HEK293 (cell line): ENCODE results near the gene PSMC3.

Source experiments
- CTCF ChIA-PET: fragments of 350-600 bp; formaldehyde crosslinking; extraction: SDS; loops from one replicate; lab custom pipeline; 2021; ENCODE audit warnings: antibody characterized with exemption; lab: Yijun Ruan, JAX
- POLR2A ChIA-PET: fragments of 300-600 bp; formaldehyde crosslinking; extraction: SDS; loops from one replicate; lab custom pipeline; 2020; ENCODE audit warnings: antibody characterized with exemption, inconsistent platforms; lab: Yijun Ruan, JAX
- H3K27ac ChIP-seq: fragments of 200-500 bp; sonication (Bioruptor generic); 2 replicates; pipeline ENCODE4 v1.5.1; 2014; ENCODE audit warnings: low read depth, low read length, control low read depth, inconsistent platforms; ENCODE audit errors: extremely low read depth
- H3K36me3 ChIP-seq, 2 experiments: fragments of 200-500 bp in 1 of 2; sonication (Bioruptor generic) in 1 of 2; 1 replicate in 1 of 2; 2 replicates in 1 of 2; pipeline ENCODE4 v1.5.1; 2014 to 2017; ENCODE audit warnings: inconsistent platforms in 2 of 2, low read length in 2 of 2; ENCODE audit not compliant: control insufficient read depth in 2 of 2, insufficient read depth in 1 of 2
- H3K4me1 ChIP-seq: fragments of 200-500 bp; sonication (Bioruptor generic); 2 replicates; pipeline ENCODE4 v1.5.1; 2014; ENCODE audit warnings: mild to moderate bottlenecking, low read length, inconsistent platforms; ENCODE audit not compliant: control insufficient read depth, insufficient read depth
- H3K4me3 ChIP-seq: 2 replicates; pipeline ENCODE4 v1.5.1; 2011; ENCODE audit warnings: low read depth, mild to moderate bottlenecking, control low read depth, low read length, moderate library complexity
- H3K9me3 ChIP-seq: fragments of 200-500 bp; sonication (Bioruptor generic); 2 replicates; pipeline ENCODE4 v1.5.1; 2014; ENCODE audit warnings: low read depth, low read length, inconsistent platforms; ENCODE audit not compliant: control insufficient read depth, insufficient read depth
- EGR2 ChIP-seq: fragments of 450-650 bp; formaldehyde crosslinking; IDR thresholded peaks from 2 replicates; pipeline ENCODE4 v1.5.1; 2016; ENCODE audit warnings: low read depth, missing biosample characterization, missing genetic modification characterization
- GLIS1 ChIP-seq: fragments of 450-650 bp; formaldehyde crosslinking; IDR thresholded peaks from 2 replicates; pipeline ENCODE4 v1.5.1; 2016; ENCODE audit warnings: missing biosample characterization, missing genetic modification characterization
- KLF7 ChIP-seq: fragments of 450-650 bp; formaldehyde crosslinking; IDR thresholded peaks from 2 replicates; pipeline ENCODE4 v1.5.1; 2016; ENCODE audit warnings: missing biosample characterization, missing genetic modification characterization, borderline replicate concordance
- YY1 ChIP-seq: fragments of 450-650 bp; formaldehyde crosslinking; IDR thresholded peaks from 2 replicates; pipeline ENCODE4 v1.5.1; 2018; ENCODE audit warnings: missing biosample characterization, missing genetic modification characterization
- ZBTB8A ChIP-seq: fragments of 450-650 bp; formaldehyde crosslinking; IDR thresholded peaks from 2 replicates; pipeline ENCODE4 v1.5.1; 2016; ENCODE audit warnings: missing biosample characterization, missing genetic modification characterization
- ZFHX2 ChIP-seq: fragments of 450-650 bp; formaldehyde crosslinking; conservative IDR thresholded peaks from 2 replicates; pipeline ENCODE4 v1.5.1; 2016; ENCODE audit warnings: missing biosample characterization, missing genetic modification characterization
- ZIC2 ChIP-seq: fragments of 450-650 bp; formaldehyde crosslinking; IDR thresholded peaks from 2 replicates; pipeline ENCODE4 v1.5.1; 2016; ENCODE audit warnings: missing biosample characterization, missing genetic modification characterization
- ZNF114 ChIP-seq: fragments of 450-650 bp; formaldehyde crosslinking; IDR thresholded peaks from 2 replicates; pipeline ENCODE4 v1.5.0; 2017; ENCODE audit warnings: missing biosample characterization, missing genetic modification characterization
- ZNF138 ChIP-seq: fragments of 450-650 bp; formaldehyde crosslinking; IDR thresholded peaks from 2 replicates; pipeline ENCODE4 v1.5.1; 2016; ENCODE audit warnings: missing biosample characterization, missing genetic modification characterization, borderline replicate concordance
- ZNF174 ChIP-seq: fragments of 450-650 bp; formaldehyde crosslinking; IDR thresholded peaks from 2 replicates; pipeline ENCODE4 v1.5.0; 2017; ENCODE audit warnings: missing biosample characterization, mild to moderate bottlenecking, missing genetic modification characterization
- ZNF292 ChIP-seq: fragments of 450-650 bp; formaldehyde crosslinking; IDR thresholded peaks from 2 replicates; pipeline ENCODE4 v1.5.1; 2016; ENCODE audit warnings: low read depth, missing biosample characterization, missing genetic modification characterization, borderline replicate concordance
- ZNF302 ChIP-seq: fragments of 450-650 bp; formaldehyde crosslinking; IDR thresholded peaks from 2 replicates; pipeline ENCODE4 v1.5.1; 2016; ENCODE audit warnings: missing biosample characterization, missing genetic modification characterization, low read depth
- ZNF341 ChIP-seq: fragments of 450-650 bp; formaldehyde crosslinking; IDR thresholded peaks from 2 replicates; pipeline ENCODE4; 2016; ENCODE audit warnings: low read depth, missing biosample characterization, missing genetic modification characterization
- ZNF366 ChIP-seq: fragments of 450-650 bp; formaldehyde crosslinking; conservative IDR thresholded peaks from 2 replicates; pipeline ENCODE4 v1.5.1; 2016; ENCODE audit warnings: missing biosample characterization, missing genetic modification characterization
- ZNF473 ChIP-seq: fragments of 450-650 bp; formaldehyde crosslinking; IDR thresholded peaks from 2 replicates; pipeline ENCODE4 v1.5.1; 2017; ENCODE audit warnings: missing biosample characterization, missing genetic modification characterization
- ZNF544 ChIP-seq: fragments of 450-650 bp; formaldehyde crosslinking; IDR thresholded peaks from 2 replicates; pipeline ENCODE4 v1.5.0; 2017; ENCODE audit warnings: missing biosample characterization, missing genetic modification characterization
- ZNF555 ChIP-seq: fragments of 450-650 bp; formaldehyde crosslinking; conservative IDR thresholded peaks from 2 replicates; pipeline ENCODE4 v1.5.1; 2017; ENCODE audit warnings: missing biosample characterization, mild to moderate bottlenecking, missing genetic modification characterization, inconsistent platforms
- ZNF600 ChIP-seq: fragments of 450-650 bp; formaldehyde crosslinking; IDR thresholded peaks from 2 replicates; pipeline ENCODE4 v1.5.1; 2016; ENCODE audit warnings: missing biosample characterization, missing genetic modification characterization
- ZNF621 ChIP-seq: fragments of 450-650 bp; formaldehyde crosslinking; IDR thresholded peaks from 2 replicates; pipeline ENCODE4 v1.5.1; 2017; ENCODE audit warnings: missing biosample characterization, missing genetic modification characterization
- ZSCAN16 ChIP-seq: fragments of 450-650 bp; formaldehyde crosslinking; IDR thresholded peaks from 2 replicates; pipeline ENCODE4 v1.5.1; 2016; ENCODE audit warnings: missing biosample characterization, missing genetic modification characterization
- TF ChIP-seq, protein P1 (sequence below): fragments of 450-650 bp; formaldehyde crosslinking; IDR thresholded peaks from 2 replicates; pipeline ENCODE4 v1.5.1; 2016; ENCODE audit warnings: missing biosample characterization, missing genetic modification characterization
- TF ChIP-seq, protein P2 (sequence below): IDR thresholded peaks from 2 replicates; pipeline ENCODE4 v1.6.1; 2011; ENCODE audit warnings: mild to moderate bottlenecking, low read depth, low read length, borderline replicate concordance
- TF ChIP-seq, protein P3 (sequence below): fragments of 450-650 bp; formaldehyde crosslinking; IDR thresholded peaks from 2 replicates; pipeline ENCODE4 v1.5.1; 2016; ENCODE audit warnings: missing biosample characterization, missing genetic modification characterization
- TF ChIP-seq, protein P4 (sequence below): fragments of 450-650 bp; formaldehyde crosslinking; IDR thresholded peaks from 2 replicates; pipeline ENCODE4 v1.5.1; 2016; ENCODE audit warnings: missing biosample characterization, missing genetic modification characterization
- TF ChIP-seq, protein P5 (sequence below): fragments of 450-650 bp; formaldehyde crosslinking; IDR thresholded peaks from 2 replicates; pipeline ENCODE4 v1.5.1; 2016; ENCODE audit warnings: missing biosample characterization, missing genetic modification characterization

PSMC3 gene

DNA sequence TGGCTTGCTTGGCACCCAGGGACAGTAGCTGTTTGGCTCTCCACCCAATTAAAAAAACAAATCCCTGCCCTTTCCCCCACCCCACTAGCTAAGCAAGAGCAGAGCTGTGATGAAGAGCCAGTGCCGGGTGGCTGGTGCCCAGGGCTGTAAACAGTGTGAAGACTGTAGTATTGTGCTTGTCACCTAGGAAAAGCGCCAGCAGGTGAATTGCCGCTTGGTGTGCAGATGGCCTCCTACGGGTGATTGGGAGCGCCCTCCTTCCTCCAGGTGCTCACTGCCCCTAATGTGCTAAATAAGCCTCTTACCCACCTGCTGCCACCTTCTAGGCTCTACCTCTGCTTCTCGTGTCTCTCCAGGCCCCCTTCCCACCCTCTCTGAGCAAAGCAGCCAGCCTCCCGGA lies 41.1 kb upstream of the PSMC3 start:
- POLR2A ChIA-PET: no interaction called here

DNA sequence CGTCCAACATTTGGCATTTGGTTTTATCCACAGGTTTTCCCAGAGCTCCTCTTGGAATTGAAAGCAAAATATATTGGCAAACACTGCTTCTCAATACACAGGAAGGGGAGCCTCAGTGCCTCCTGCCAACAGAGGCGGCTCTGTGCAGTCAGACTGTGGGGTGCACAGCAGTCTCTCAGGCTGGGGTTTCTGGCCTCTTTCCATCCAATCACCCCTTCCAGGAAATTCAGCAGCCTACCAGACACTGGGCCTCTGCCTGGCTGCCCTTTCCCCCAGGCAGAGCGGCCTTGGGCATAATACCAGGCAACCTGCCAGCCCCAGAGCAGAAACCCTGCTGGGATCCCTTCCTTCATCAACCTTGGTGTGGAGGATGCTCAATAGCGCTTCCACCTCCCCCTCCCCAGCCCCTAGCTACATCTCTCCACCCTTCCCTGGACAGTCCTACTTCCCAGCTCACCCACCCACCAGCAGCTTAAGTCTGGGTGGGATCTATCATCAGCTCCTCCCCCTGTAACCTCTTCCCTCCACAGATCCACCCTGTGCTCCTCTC lies 40.5 kb upstream of the PSMC3 start:
- H3K9me3 ChIP-seq: no peaks in the 10 kb centered on the region
- H3K36me3 ChIP-seq: peaks cover under 1 to 74% of the 10 kb centered on the region in 2 experiments; a peak in 2 of 3 replicates
- CTCF ChIA-PET: interaction anchor here (1.3 kb wide), 1 partner anchor 12 kb away, joined by 5 read pairs; no protein-coding TSS in a partner anchor
- peaks cover 11% of the 10 kb centered on the region for H3K4me1 ChIP-seq
- POLR2A ChIA-PET: no interaction called here
- H3K27ac ChIP-seq: no peak overlapping the region
- H3K4me3 ChIP-seq: no peak overlapping the region
- TF ChIP-seq ZNF366 (tag by site-specific recombination) (0 out of 2 replicates have a peak, but pooled peaks have one; percentile 28), ZNF302 (tag by site-specific recombination) (no peak), ZFHX2 (tag by site-specific recombination) (peak; percentile 61), ZNF114 (no peak), ZBTB8A (peak; percentile 53; the same call in 1 of the 2 replicates), YY1 (tag by site-specific recombination) (no peak), ZNF544 (no peak), ZIC2 (peak; percentile 70), ZNF174 (tag by site-specific recombination) (no peak), GLIS1 (tag by site-specific recombination) (no peak), EGR2 (peak; percentile 72), ZNF600 (peak; percentile 64), ZSCAN16 (tag by site-specific recombination) (no peak), ZNF341 (peak; percentile 32), ZNF292 (no peak), ZNF473 (tag by site-specific recombination) (no peak)
- TF ChIP-seq, protein P1, sequence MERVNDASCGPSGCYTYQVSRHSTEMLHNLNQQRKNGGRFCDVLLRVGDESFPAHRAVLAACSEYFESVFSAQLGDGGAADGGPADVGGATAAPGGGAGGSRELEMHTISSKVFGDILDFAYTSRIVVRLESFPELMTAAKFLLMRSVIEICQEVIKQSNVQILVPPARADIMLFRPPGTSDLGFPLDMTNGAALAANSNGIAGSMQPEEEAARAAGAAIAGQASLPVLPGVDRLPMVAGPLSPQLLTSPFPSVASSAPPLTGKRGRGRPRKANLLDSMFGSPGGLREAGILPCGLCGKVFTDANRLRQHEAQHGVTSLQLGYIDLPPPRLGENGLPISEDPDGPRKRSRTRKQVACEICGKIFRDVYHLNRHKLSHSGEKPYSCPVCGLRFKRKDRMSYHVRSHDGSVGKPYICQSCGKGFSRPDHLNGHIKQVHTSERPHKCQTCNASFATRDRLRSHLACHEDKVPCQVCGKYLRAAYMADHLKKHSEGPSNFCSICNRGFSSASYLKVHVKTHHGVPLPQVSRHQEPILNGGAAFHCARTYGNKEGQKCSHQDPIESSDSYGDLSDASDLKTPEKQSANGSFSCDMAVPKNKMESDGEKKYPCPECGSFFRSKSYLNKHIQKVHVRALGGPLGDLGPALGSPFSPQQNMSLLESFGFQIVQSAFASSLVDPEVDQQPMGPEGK (tag by site-specific recombination): 0 out of 2 replicates have a peak, but pooled peaks have one; percentile 26
- TF ChIP-seq, protein P2, sequence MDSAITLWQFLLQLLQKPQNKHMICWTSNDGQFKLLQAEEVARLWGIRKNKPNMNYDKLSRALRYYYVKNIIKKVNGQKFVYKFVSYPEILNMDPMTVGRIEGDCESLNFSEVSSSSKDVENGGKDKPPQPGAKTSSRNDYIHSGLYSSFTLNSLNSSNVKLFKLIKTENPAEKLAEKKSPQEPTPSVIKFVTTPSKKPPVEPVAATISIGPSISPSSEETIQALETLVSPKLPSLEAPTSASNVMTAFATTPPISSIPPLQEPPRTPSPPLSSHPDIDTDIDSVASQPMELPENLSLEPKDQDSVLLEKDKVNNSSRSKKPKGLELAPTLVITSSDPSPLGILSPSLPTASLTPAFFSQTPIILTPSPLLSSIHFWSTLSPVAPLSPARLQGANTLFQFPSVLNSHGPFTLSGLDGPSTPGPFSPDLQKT: no peak
- TF ChIP-seq, protein P3, sequence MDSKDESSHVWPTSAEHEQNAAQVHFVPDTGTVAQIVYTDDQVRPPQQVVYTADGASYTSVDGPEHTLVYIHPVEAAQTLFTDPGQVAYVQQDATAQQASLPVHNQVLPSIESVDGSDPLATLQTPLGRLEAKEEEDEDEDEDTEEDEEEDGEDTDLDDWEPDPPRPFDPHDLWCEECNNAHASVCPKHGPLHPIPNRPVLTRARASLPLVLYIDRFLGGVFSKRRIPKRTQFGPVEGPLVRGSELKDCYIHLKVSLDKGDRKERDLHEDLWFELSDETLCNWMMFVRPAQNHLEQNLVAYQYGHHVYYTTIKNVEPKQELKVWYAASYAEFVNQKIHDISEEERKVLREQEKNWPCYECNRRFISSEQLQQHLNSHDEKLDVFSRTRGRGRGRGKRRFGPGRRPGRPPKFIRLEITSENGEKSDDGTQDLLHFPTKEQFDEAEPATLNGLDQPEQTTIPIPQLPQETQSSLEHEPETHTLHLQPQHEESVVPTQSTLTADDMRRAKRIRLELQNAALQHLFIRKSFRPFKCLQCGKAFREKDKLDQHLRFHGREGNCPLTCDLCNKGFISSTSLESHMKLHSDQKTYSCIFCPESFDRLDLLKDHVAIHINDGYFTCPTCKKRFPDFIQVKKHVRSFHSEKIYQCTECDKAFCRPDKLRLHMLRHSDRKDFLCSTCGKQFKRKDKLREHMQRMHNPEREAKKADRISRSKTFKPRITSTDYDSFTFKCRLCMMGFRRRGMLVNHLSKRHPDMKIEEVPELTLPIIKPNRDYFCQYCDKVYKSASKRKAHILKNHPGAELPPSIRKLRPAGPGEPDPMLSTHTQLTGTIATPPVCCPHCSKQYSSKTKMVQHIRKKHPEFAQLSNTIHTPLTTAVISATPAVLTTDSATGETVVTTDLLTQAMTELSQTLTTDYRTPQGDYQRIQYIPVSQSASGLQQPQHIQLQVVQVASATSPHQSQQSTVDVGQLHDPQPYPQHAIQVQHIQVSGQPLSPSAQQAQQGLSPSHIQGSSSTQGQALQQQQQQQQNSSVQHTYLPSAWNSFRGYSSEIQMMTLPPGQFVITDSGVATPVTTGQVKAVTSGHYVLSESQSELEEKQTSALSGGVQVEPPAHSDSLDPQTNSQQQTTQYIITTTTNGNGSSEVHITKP: peak; percentile 25; the same call in 1 of the 2 replicates
- TF ChIP-seq, protein P4, sequence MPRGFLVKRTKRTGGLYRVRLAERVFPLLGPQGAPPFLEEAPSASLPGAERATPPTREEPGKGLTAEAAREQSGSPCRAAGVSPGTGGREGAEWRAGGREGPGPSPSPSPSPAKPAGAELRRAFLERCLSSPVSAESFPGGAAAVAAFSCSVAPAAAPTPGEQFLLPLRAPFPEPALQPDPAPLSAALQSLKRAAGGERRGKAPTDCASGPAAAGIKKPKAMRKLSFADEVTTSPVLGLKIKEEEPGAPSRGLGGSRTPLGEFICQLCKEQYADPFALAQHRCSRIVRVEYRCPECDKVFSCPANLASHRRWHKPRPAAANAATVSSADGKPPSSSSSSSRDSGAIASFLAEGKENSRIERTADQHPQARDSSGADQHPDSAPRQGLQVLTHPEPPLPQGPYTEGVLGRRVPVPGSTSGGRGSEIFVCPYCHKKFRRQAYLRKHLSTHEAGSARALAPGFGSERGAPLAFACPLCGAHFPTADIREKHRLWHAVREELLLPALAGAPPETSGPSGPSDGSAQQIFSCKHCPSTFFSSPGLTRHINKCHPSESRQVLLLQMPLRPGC: no peak

More for the DNA sequence above, 41.1 kb upstream of the PSMC3 start:
- CTCF ChIA-PET: interaction anchor here (1.3 kb wide), 1 partner anchor 13 kb away, joined by 5 read pairs; no protein-coding TSS in a partner anchor
- Histone ChIP-seq H3K4me3 (no peak overlapping the region), H3K9me3 (no peaks in the 10 kb centered on the region), H3K36me3 (peaks cover 4 to 76% of the 10 kb centered on the region in 2 experiments), H3K27ac (no peak overlapping the region), H3K4me1 (peaks cover 11% of the 10 kb centered on the region)
- TF ChIP-seq ZNF555 (tag by site-specific recombination) (no peak), KLF7 (no peak), ZNF621 (tag by site-specific recombination) (no peak), ZNF138 (tag by site-specific recombination) (no peak)
- TF ChIP-seq, protein P5, sequence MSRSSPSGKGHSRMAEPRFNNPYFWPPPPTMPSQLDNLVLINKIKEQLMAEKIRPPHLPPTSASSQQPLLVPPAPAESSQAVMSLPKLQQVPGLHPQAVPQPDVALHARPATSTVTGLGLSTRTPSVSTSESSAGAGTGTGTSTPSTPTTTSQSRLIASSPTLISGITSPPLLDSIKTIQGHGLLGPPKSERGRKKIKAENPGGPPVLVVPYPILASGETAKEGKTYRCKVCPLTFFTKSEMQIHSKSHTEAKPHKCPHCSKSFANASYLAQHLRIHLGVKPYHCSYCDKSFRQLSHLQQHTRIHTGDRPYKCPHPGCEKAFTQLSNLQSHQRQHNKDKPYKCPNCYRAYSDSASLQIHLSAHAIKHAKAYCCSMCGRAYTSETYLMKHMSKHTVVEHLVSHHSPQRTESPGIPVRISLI (tag by site-specific recombination): no peak
